HAP-1 (cell line): Measurements from ENCODE around the gene C1orf21.
A peak's percentile ranks its signal among the peaks of the same experiment; 100 is the strongest.

Experiments used
- DNase-seq, 2 experiments: peaks; one replicate each; pipeline ENCODE4 v3.0.0-alpha.2; 2016 to 2020; ENCODE audit warnings: low spot score in 2 of 2
- H3K27me3 ChIP-seq: fragments of 250-450 bp; sonication (Bioruptor Pico); 2 replicates; pipeline ENCODE4 v1.5.1; 2020; ENCODE audit warnings: low read depth, mild to moderate bottlenecking, moderate library complexity
- H3K36me3 ChIP-seq: fragments of 250-450 bp; sonication (Bioruptor Pico); replicated peaks from 2 replicates; pipeline ENCODE4 v1.5.1; 2020; ENCODE audit warnings: mild to moderate bottlenecking
- H3K4me1 ChIP-seq: fragments of 250-450 bp; sonication (Bioruptor Pico); 2 replicates; pipeline ENCODE4 v1.5.1; 2020; ENCODE audit warnings: mild to moderate bottlenecking
- H3K4me3 ChIP-seq: fragments of 250-450 bp; sonication (Bioruptor Pico); 2 replicates; pipeline ENCODE4 v1.5.1; 2020; ENCODE audit warnings: mild to moderate bottlenecking, moderate library complexity
- H3K9me3 ChIP-seq: fragments of 250-450 bp; sonication (Bioruptor Pico); 2 replicates; pipeline ENCODE4 v1.5.1; 2020; ENCODE audit warnings: mild to moderate bottlenecking, moderate library complexity
- in situ Hi-C: fragments of 300-500 bp; cut with MboI; formaldehyde crosslinking; loops from 3 replicates; pipeline ENCODE4 v1.14.3; 2020; ENCODE audit warnings: low sequenced_read_pairs, inconsistent platforms, mixed read lengths

Gene C1orf21

GRCh38 chr1:184499616-184500015, 112.8 kb downstream of the C1orf21 start:
- DNase-seq = no peak
- Histone ChIP-seq H3K27me3 (no peaks in the 10 kb centered on the region), H3K9me3 (no peaks in the 10 kb centered on the region), H3K36me3 (no peaks in the 10 kb centered on the region), H3K4me1 (peaks cover 18% of the 10 kb centered on the region), H3K4me3 (no peak overlapping the region)
- in situ Hi-C loops = no loop called here

- peak in 1 of 2 experiments; percentile 41 for DNase-seq
- H3K9me3 ChIP-seq = no peaks in the 10 kb centered on the region
- in situ Hi-C loops = no loop called here
- H3K4me1 ChIP-seq = peaks cover 21% of the 10 kb centered on the region
- H3K4me3 ChIP-seq = no peak overlapping the region
- no peaks in the 10 kb centered on the region for H3K27me3 ChIP-seq
- H3K36me3 ChIP-seq = no peaks in the 10 kb centered on the region
Observed at GRCh38 chr1:184502161-184502560, 115.3 kb downstream of the C1orf21 start.

GRCh38 chr1:184503221-184503749, 116.5 kb downstream of the C1orf21 start:
- no peak for DNase-seq
- in situ Hi-C loops = no loop called here
- H3K9me3 ChIP-seq = no peaks in the 10 kb centered on the region
- no peak overlapping the region for H3K4me3 ChIP-seq
- H3K36me3 ChIP-seq = no peaks in the 10 kb centered on the region
- no peaks in the 10 kb centered on the region for H3K27me3 ChIP-seq
- H3K4me1 ChIP-seq = peaks cover 17% of the 10 kb centered on the region

- Histone ChIP-seq H3K27me3 (no peaks in the 10 kb centered on the region), H3K4me1 (peaks cover 17% of the 10 kb centered on the region), H3K9me3 (no peaks in the 10 kb centered on the region), H3K4me3 (no peak overlapping the region), H3K36me3 (no peaks in the 10 kb centered on the region)
- DNase-seq = peak; percentile 38 to 41
- in situ Hi-C loops = no loop called here
Observed at GRCh38 chr1:184504040-184504954, 117.5 kb downstream of the C1orf21 start.

- peaks cover 17% of the 10 kb centered on the region for H3K4me1 ChIP-seq
- H3K27me3 ChIP-seq = no peaks in the 10 kb centered on the region
- in situ Hi-C loops = no loop called here
- H3K9me3 ChIP-seq = no peaks in the 10 kb centered on the region
- DNase-seq = no peak
- H3K4me3 ChIP-seq = no peak overlapping the region
- no peaks in the 10 kb centered on the region for H3K36me3 ChIP-seq
Observed at GRCh38 chr1:184504955-184505338, 118.1 kb downstream of the C1orf21 start.

GRCh38 chr1:184506481-184506880, 119.7 kb downstream of the C1orf21 start:
- Histone ChIP-seq H3K36me3 (no peaks in the 10 kb centered on the region), H3K4me1 (peaks cover 17% of the 10 kb centered on the region), H3K27me3 (no peaks in the 10 kb centered on the region), H3K9me3 (no peaks in the 10 kb centered on the region), H3K4me3 (no peak overlapping the region)
- DNase-seq = no peak
- in situ Hi-C loops = no loop called here

- in situ Hi-C loops = no loop called here
- Histone ChIP-seq H3K4me3 (no peak overlapping the region), H3K4me1 (peaks cover 12% of the 10 kb centered on the region), H3K36me3 (no peaks in the 10 kb centered on the region), H3K27me3 (no peaks in the 10 kb centered on the region), H3K9me3 (no peaks in the 10 kb centered on the region)
- no peak for DNase-seq
Observed at GRCh38 chr1:184507165-184507564, 120.3 kb downstream of the C1orf21 start.

- Histone ChIP-seq H3K36me3 (no peaks in the 10 kb centered on the region), H3K27me3 (no peaks in the 10 kb centered on the region), H3K4me1 (peaks cover 12% of the 10 kb centered on the region), H3K4me3 (no peak overlapping the region), H3K9me3 (no peaks in the 10 kb centered on the region)
- DNase-seq = no peak
- in situ Hi-C loops = no loop called here
Observed at GRCh38 chr1:184507604-184508280, 120.9 kb downstream of the C1orf21 start.

- in situ Hi-C loops = no loop called here
- Histone ChIP-seq H3K9me3 (no peaks in the 10 kb centered on the region), H3K36me3 (no peaks in the 10 kb centered on the region), H3K4me1 (peaks cover 9% of the 10 kb centered on the region), H3K4me3 (no peak overlapping the region), H3K27me3 (no peaks in the 10 kb centered on the region)
- DNase-seq = no peak
Observed at GRCh38 chr1:184509105-184509504, 122.3 kb downstream of the C1orf21 start.

- no peaks in the 10 kb centered on the region; the same call in 1 of the 2 replicates for H3K4me1 ChIP-seq
- no peaks in the 10 kb centered on the region for H3K36me3 ChIP-seq
- H3K27me3 ChIP-seq = no peaks in the 10 kb centered on the region
- H3K4me3 ChIP-seq = no peak overlapping the region
- in situ Hi-C loops = no loop called here
- DNase-seq = no peak
- H3K9me3 ChIP-seq = no peaks in the 10 kb centered on the region
Observed at GRCh38 chr1:184510110-184510509, 123.3 kb downstream of the C1orf21 start.

- Histone ChIP-seq H3K4me3 (no peak overlapping the region), H3K9me3 (no peaks in the 10 kb centered on the region), H3K27me3 (no peaks in the 10 kb centered on the region), H3K4me1 (no peaks in the 10 kb centered on the region; the same call in 1 of the 2 replicates), H3K36me3 (no peaks in the 10 kb centered on the region)
- no peak for DNase-seq
- in situ Hi-C loops = no loop called here
Observed at GRCh38 chr1:184512724-184513123, 125.9 kb downstream of the C1orf21 start.

GRCh38 chr1:184513421-184513820, 126.6 kb downstream of the C1orf21 start:
- Histone ChIP-seq H3K4me1 (no peaks in the 10 kb centered on the region), H3K27me3 (no peaks in the 10 kb centered on the region), H3K9me3 (no peaks in the 10 kb centered on the region), H3K4me3 (no peak overlapping the region), H3K36me3 (no peaks in the 10 kb centered on the region)
- DNase-seq = no peak
- in situ Hi-C loops = no loop called here

- Histone ChIP-seq H3K4me3 (no peak overlapping the region), H3K36me3 (no peaks in the 10 kb centered on the region), H3K4me1 (no peaks in the 10 kb centered on the region), H3K9me3 (no peaks in the 10 kb centered on the region), H3K27me3 (no peaks in the 10 kb centered on the region)
- in situ Hi-C loops = no loop called here
- DNase-seq = no peak
Observed at GRCh38 chr1:184513966-184514365, 127.1 kb downstream of the C1orf21 start.

GRCh38 chr1:184514447-184514846, 127.6 kb downstream of the C1orf21 start:
- Histone ChIP-seq H3K9me3 (no peaks in the 10 kb centered on the region), H3K4me3 (no peak overlapping the region), H3K27me3 (no peaks in the 10 kb centered on the region), H3K36me3 (no peaks in the 10 kb centered on the region), H3K4me1 (no peaks in the 10 kb centered on the region)
- no peak for DNase-seq
- in situ Hi-C loops = no loop called here
